T1000 (cell line): Measurements from ENCODE around the gene SEPTIN5.

Experiments
- DNase-seq: peaks from one replicate; lab custom pipeline; 2025; ENCODE audit warnings: mixed read lengths; lab: John Stamatoyannopoulos, UW

Gene SEPTIN5

GRCh38 chr22:19749876-19750275, 35.6 kb downstream of the SEPTIN5 start:
- no peak for DNase-seq

GRCh38 chr22:19750507-19751490, 36.5 kb downstream of the SEPTIN5 start:
- DNase-seq: no peak

DNA sequence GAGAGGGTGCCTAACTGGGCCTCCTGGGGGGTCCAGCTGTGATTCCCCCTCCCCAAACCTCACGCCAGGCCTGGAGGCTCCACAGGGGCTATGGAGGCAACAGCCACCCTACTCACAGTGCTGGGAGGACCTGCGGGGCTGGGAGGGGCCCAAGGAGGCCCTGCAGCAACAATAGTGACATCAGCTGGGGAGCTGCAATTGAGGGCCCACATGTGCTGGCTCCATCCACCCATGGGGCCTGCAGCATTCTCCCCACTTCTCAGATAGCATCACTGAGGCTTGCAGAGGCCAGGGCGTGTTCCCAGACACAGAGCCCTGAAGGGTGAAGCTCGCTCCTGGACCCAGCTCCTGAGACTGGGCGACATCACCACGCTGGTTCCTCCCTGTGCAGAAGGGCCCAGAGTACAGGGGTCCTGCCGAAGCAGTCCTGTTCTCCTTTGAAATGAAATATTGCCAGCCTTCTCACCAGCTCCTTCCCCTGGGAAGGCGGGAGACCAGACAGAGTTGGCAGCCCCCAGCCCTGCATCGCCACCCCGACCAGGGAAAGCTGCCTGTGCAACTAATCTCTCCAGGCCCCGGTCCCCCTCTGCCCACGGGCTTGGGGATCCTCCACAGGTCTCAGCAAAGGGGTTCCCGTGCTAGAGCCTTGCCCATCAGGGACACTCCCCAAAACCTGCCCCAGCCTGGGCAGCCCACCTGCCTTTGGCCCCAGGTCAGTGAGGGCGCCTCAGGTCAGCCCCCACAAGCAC, 37.4 kb downstream of the SEPTIN5 start:
- no peak for DNase-seq

DNA sequence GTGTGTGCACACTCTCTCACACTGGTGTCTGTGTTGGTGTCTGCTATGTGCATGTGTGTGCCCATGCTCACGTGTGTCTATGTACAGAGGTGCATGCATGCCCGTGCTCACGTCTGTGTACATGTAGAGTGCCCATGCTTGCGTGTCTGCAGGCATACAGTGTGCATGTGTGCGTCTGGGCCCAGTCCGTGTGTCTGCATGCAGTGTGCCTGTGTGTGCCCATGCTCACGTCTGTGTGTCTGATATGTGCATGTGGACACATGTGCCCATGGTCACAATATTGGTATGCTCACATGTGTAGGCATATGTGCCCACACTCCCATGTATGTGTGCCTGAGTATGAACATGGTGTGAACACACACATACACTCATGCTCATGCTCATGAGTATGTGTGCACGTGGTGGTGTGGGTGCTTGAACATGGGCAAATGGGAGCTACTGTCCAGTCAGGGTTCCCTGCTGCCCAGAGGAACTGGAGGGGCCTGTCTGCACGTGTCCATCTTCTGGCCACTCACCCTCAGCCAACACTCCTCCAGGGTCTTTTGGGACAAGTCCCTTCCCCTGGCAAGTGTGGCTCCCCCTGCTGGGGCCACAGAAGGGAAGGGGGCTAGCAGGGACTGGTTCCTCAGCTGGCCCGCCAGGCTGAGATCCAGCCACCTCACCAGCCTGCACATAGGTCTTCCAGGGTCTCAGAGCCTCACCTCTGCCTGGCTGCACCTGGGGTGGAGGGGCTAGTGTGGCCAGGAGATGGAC, 39.0 kb downstream of the SEPTIN5 start:
- DNase-seq: no peak

DNA sequence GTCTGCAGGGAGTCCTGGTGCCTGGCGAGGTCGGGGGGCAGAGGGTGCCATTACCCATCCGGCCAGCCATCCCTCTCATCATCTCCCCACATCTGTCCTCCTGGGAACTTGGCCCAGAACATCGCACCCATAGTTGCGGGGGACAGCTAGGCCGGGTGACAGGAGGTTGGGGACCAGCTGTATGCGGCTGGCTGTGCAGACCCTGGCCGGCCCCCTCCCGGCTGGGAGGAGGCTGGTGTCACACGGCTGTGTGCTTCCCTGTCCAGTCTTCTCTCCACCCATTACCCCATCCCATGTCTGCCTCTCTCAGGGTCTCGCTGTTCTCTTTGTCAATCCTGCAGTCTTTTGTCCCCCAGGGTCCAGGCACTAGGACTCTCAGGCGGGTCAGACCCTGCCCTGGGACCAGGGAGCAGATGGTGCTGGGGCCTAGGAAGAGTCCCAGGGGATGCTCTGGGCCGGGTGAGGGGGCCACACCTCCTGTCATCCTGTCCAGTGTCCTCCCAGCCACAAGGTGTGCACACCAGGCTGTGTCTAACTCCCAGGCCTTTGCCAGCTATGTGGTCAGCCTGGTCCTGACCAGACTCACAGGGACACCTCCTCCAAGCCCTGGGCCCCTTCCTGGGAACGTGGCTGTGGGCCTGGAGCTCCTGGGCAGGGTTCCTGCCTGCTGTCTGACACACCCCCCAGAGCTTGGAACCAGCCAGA, 39.8 kb downstream of the SEPTIN5 start:
- DNase-seq: no peak

DNA sequence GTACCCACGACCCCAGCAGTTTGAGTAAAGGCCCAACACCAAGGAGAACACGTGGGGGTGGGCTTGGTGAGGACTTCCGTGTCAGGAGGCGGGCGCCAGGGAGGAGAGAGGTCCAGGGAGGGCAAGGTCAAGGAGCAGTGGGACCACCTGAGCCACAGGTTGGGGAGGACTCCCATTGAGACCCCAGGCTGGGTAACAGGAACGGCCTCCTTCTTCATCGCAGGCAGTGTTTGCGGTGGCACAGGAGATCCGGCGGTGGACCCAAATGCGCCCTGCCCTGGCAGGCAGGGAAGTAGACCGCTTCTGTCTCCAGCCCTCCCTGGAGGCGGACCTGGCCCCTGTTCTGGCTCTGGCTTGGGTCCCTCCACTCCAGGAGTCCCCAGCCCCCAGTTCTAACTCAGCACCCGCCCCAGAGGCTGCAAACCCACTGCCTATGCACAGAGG, 40.4 kb downstream of the SEPTIN5 start:
- no peak for DNase-seq

DNA sequence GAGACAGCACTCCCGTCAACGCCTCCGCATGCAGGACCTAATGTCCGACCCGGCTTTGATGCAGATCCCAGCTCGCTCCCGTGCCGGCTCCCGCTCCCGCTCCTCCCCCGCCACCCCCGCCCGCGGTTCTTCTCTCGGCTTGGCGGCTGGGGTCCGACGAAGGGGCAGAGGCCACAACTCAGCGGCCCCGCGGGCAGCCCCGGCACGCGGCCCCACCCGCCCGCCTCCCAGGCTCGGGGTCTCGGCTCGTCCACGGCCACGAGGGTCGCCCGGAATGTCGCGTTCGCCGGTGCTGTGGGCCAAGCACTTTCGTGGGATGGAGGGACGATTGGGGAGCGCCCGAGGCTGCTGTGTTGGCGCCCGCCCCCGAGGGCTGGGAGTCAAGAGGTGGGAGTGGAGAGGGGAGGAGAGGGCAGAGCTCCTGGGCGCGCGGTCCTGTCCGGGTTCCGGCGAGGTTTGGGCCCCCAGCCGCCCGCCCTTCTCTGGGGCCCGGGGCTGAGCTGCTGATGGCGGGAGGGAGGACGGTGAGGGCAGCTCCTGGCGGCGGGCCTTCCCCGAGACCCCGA, 40.9 kb downstream of the SEPTIN5 start:
- no peak for DNase-seq

DNA sequence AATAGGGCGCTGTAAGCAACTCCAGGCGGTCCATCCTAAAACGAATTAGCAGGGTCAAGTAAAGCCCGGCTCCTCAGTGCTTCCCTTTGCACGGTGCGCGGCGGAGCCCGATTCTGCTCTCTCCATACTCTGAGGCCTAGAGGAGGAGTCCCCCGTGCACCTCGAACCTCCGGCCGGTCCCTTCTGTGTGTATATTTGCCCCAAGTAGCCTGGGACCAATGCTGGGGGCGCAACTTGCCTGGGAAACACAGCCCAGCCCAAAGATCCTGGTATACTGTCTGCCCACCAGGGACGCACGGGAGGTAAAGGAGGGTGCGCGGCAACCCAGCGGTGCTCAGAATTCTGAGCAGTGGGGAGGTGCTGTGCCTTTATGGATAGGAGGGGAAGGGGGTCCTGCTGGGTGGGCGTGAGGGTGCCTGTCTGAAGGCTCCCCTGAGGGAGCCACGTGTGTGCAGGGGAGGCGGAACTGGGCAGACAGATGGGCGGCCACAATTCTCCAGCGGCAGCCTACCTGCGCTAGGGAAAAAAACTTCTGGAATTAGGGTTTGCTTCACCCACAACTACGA, 41.5 kb downstream of the SEPTIN5 start:
- no peak for DNase-seq

GRCh38 chr22:19756288-19757128, 42.2 kb downstream of the SEPTIN5 start:
- DNase-seq: no peak

- no peak for DNase-seq
These were observed 43.1 kb downstream of the SEPTIN5 start for GRCh38 chr22:19757140-19757984.

DNA sequence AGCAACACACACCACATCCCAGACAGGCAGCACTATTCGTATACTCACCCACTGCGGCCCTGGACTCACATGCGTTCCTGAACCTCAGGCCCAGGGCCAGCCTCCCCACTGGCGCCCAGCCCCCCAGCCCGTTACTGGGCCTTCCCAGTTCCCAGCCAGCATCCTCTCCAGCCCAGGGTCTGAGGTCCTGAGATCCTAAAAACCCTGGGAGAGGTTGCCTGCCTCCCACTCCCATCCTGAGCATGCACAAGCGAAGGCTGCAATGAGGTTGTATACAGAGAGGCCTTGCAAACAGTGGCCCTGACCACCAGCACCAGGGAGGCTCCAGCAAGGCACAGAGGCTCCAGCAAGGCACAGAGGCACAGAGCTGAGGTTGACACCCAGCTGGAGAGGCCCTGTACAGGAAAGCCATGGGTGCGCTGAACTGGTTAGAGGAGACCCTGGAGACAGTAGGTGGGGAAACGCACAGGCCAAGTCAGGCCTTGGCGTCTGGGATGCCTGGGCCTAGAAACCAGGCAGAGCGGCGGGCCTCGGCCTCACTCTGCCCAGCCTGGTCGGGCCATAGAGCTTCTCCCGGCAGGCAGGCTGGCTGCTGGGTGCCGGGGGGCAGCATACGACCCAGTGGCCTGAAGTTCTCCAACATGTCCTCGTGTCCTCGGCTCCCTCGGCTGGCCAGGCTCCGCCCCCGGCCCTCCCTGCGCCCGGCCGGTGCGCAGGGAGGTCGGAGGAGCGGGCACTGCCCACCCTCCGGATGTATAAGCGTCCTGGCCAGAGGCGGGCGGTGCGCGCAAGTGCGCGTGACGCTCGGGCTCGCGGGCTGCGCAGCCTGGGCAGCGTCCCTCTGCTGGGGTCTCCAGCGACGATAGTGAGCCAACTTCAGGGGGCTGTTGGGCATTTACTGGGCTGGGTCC, 43.9 kb downstream of the SEPTIN5 start:
- no peak for DNase-seq

- no peak for DNase-seq
These were observed 44.7 kb downstream of the SEPTIN5 start for GRCh38 chr22:19758896-19759426.

GRCh38 chr22:19759427-19760057, 45.2 kb downstream of the SEPTIN5 start:
- no peak for DNase-seq

- no peak for DNase-seq
These were observed 46.0 kb downstream of the SEPTIN5 start, which contains the start of gene TBX1 for GRCh38 chr22:19760058-19760950. TSS of gene TBX1 (plus strand) at chr22:19760778. CDS start at chr22:19760844, 66 bp downstream.

- no peak for DNase-seq
These were observed 46.8 kb downstream of the SEPTIN5 start for GRCh38 chr22:19760951-19761724.
